Hepatocyte (in vitro differentiated cells): ENCODE measurements around the gene HOXB6.
A peak's percentile ranks its signal among the peaks of the same experiment; 100 is the strongest.

ENCODE experiments used
- CTCF ChIP-seq: fragments of 200-600 bp; sonication (generic); IDR thresholded peaks from 2 replicates; pipeline ENCODE4 v1.5.1; 2016; ENCODE audit warnings: antibody characterized with exemption, mild to moderate bottlenecking; ENCODE audit not compliant: poor library complexity
- EZH2 ChIP-seq: fragments of 200-600 bp; sonication (generic); IDR thresholded peaks from 2 replicates; pipeline ENCODE4 v1.6.1; 2016; ENCODE audit warnings: antibody characterized with exemption, mild to moderate bottlenecking, borderline replicate concordance
- EZH2phosphoT487 ChIP-seq: fragments of 200-600 bp; sonication (generic); IDR thresholded peaks from one replicate; pipeline ENCODE4 v1.6.1; 2018; ENCODE audit warnings: antibody characterized with exemption, mild to moderate bottlenecking, low read depth, moderate library complexity; ENCODE audit not compliant: unreplicated experiment, severe bottlenecking

GRCh38 chr17:48546924-48547807, 57.6 kb downstream of the HOXB6 start:
- TF ChIP-seq CTCF (no peak), EZH2 (peak; percentile 25), EZH2phosphoT487 (no peak)
